Right lobe of liver (tissue), 6 donors: Measurements from ENCODE around the gene FGF22. TPM values are rescaled to one million over a fixed set of nuclear protein-coding genes. Genes with fewer than 3 reads are reported as not detected.

Source experiments
- ATAC-seq, 4 donors: fragments of 200-7000 bp; cut with Tn5 transposase; one replicate each; pipeline ENCODE4 v1.9.1; 2020; ENCODE audit warnings: mild to moderate bottlenecking in 4 of 4, moderate library complexity in 4 of 4
- DNase-seq, 3 donors: peaks; one replicate each; pipeline ENCODE4 v3.0.0-alpha.2; 2020
- H3K27ac ChIP-seq, 3 donors: fragments of 200-600 bp; one replicate each; pipeline ENCODE4 v1.8.0; 2022
- H3K27me3 ChIP-seq, 2 donors: fragments of 200-600 bp; one replicate each; pipeline ENCODE4 v1.8.0; 2022
- H3K36me3 ChIP-seq, 4 donors: fragments of 200-600 bp; sonication (generic) in 1 of 4; one replicate each; pipeline versions ENCODE4 v1.5.1 to v1.8.0; 2017 to 2022; ENCODE audit warnings: control low read depth in 1 of 4
- H3K4me1 ChIP-seq, 4 donors: fragments of 200-600 bp; sonication (generic) in 1 of 4; one replicate each; pipeline versions ENCODE4 v1.5.1 to v1.8.0; 2017 to 2022; ENCODE audit warnings: control low read depth in 1 of 4
- H3K4me3 ChIP-seq, 3 donors: fragments of 200-600 bp; one replicate each; pipeline ENCODE4 v1.8.0; 2022
- H3K9me3 ChIP-seq, 4 donors: fragments of 200-600 bp; sonication (generic) in 1 of 4; one replicate each; pipeline versions ENCODE4 v1.5.1 to v1.8.0; 2017 to 2022; ENCODE audit warnings: control low read depth in 1 of 4
- POLR2A ChIP-seq: fragments of 450-650 bp; IDR thresholded peaks from one replicate; pipeline ENCODE4 v1.6.1; 2017; ENCODE audit warnings: antibody characterized with exemption, mild to moderate bottlenecking
- WGBS: methylation state at CpG from one replicate; pipeline ENCODE4 v1.1.6; 2018; ENCODE audit warnings: low coverage, low lambda C conversion rate; ENCODE audit not compliant: insufficient coverage; ENCODE audit errors: missing lambda C conversion rate; 5-methylcytosine and 5-hydroxymethylcytosine counted together
- intact Hi-C, 2 donors: fragments of 100-400 bp; cut with DNase I; formaldehyde crosslinking; loops; one replicate each; pipeline versions ENCODE4 v1.11.2 to v1.14.1; 2022
- total RNA-seq, 6 experiments: library from RNA; depleted of rRNA in 2 of 6; stranded (reverse); fragments of >200 nt in 2 of 6; fragmentation: NEBNext Ultra II Directional in 3 of 6; extraction: Animal tissue kit (Norgen Biotek cat#: 25700) in 3 of 6; gene quantifications; one replicate each; pipeline versions ENCODE4 v1.1.0 to v1.2.4, GENCODE V29; 2016 to 2023
- TF ChIP-seq, protein P1 (sequence below), 4 donors: fragments of 200-600 bp in 3 of 4; fragments of 450-650 bp in 1 of 4; IDR thresholded peaks; one replicate each; pipeline versions ENCODE4 v1.5.1 to v1.8.0; 2016 to 2022; ENCODE audit warnings: antibody characterized with exemption in 4 of 4, mild to moderate bottlenecking in 2 of 4
- donor health status: DM: no; HTN: yes; CAD: no.
- donor health status: DM: no; HTN: no; CAD: no.
- donor health status: DM: no; HTN: no; CAD: no.
- donor health status: DM: no; HTN: yes; CAD: no.
- donor health status: DM: no; HTN: yes; CAD: no.

FGF22 gene
- total RNA-seq, 6 experiments from 2014 or later = 0.15 TPM; not detected in 5

DNA sequence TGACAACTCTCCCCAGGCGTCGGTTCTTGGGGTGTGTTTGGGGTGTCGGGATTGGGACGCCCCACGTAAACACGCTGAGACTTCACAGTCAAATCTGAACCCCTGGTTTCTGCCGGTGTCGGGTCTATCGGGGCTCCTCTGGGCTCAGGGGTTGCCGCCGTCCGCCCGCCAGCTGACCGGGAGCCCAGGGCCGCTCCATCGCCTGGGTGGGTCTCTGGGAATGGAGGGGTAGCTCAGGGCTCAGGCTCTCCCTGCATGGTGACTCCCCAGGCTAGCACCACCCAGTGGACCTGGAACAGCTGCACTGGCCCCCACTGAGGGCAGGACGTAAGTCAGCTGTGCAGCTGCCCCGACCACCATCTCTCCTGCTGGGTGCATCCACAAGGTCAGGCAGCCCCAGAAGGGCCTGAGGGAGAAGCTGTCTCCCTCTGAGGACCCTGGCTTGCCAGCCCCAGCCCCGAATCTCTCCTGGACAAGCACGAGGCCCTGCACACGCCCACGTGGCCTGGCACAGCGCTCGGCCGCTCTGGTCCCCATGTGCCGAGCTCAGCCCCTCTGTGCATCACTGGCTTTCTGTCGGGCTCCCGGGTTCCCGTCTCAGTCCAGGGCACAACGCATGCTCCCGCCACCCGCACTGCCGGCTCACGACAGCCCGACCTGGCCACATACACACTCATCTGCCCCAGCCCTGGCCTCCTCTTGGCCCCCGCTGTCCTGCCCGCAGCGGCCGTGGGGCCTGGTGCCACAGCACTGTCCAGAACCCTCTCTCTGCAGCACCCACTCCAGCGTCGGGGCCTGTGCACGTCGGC is 17.3 kb downstream of the FGF22 start:
- Histone ChIP-seq H3K4me3 (peak overlapping the region in 1 of 3 donors; percentile 7), H3K27ac (no peak overlapping the region), H3K27me3 (no peaks in the 10 kb centered on the region), H3K9me3 (no peaks in the 10 kb centered on the region), H3K36me3 (peaks cover 0 to 16% (median 1%) of the 10 kb centered on the region in 4 donors), H3K4me1 (peaks cover 0 to 41% (median 15%) of the 10 kb centered on the region in 4 donors)
- TF ChIP-seq, protein P1, sequence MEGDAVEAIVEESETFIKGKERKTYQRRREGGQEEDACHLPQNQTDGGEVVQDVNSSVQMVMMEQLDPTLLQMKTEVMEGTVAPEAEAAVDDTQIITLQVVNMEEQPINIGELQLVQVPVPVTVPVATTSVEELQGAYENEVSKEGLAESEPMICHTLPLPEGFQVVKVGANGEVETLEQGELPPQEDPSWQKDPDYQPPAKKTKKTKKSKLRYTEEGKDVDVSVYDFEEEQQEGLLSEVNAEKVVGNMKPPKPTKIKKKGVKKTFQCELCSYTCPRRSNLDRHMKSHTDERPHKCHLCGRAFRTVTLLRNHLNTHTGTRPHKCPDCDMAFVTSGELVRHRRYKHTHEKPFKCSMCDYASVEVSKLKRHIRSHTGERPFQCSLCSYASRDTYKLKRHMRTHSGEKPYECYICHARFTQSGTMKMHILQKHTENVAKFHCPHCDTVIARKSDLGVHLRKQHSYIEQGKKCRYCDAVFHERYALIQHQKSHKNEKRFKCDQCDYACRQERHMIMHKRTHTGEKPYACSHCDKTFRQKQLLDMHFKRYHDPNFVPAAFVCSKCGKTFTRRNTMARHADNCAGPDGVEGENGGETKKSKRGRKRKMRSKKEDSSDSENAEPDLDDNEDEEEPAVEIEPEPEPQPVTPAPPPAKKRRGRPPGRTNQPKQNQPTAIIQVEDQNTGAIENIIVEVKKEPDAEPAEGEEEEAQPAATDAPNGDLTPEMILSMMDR (IDR thresholded peaks at IDR 0.05) = no peak
- ATAC-seq (no peak), DNase-seq (peak in 1 of 3 donors; percentile 21)
- intact Hi-C loops = no loop called here
- WGBS = 31% methylated on average over 21 of the region's 43 CpGs

DNA sequence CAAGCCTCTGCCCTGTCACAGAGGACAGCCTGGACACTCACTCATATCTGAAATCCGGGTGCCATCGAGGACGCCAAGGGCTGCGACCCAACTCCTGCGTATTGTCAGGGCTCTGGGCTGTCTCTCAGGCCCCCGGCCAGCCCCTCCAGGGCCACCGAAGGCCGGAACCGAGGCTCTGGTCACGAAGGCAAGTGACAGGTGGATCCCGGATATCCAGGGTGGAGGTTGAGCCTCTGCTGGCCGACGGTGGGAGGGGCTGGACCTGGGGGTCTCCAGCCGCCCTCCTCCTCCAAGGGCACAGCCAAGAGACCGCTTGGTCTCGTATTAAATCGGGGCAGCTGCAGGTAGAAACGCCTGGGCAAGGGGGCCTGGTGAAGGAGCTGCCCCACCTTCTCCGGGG is 17.9 kb downstream of the FGF22 start:
- no peak for DNase-seq
- ATAC-seq = no peak
- TF ChIP-seq, protein P1 (IDR thresholded peaks at IDR 0.05) = no peak
- TF ChIP-seq POLR2A = no peak
- Histone ChIP-seq H3K27me3 (no peaks in the 10 kb centered on the region), H3K36me3 (peaks cover 0 to 11% (median 0%) of the 10 kb centered on the region in 4 donors), H3K4me1 (peaks cover 0 to 41% (median 15%) of the 10 kb centered on the region in 4 donors), H3K9me3 (no peaks in the 10 kb centered on the region), H3K27ac (peak overlapping the region in 1 of 3 donors; percentile 24), H3K4me3 (peak overlapping the region in 2 of 3 donors; percentile 2 to 7)
- intact Hi-C loops = no loop called here
- 25% methylated on average over 8 of the region's 19 CpGs for WGBS

DNA sequence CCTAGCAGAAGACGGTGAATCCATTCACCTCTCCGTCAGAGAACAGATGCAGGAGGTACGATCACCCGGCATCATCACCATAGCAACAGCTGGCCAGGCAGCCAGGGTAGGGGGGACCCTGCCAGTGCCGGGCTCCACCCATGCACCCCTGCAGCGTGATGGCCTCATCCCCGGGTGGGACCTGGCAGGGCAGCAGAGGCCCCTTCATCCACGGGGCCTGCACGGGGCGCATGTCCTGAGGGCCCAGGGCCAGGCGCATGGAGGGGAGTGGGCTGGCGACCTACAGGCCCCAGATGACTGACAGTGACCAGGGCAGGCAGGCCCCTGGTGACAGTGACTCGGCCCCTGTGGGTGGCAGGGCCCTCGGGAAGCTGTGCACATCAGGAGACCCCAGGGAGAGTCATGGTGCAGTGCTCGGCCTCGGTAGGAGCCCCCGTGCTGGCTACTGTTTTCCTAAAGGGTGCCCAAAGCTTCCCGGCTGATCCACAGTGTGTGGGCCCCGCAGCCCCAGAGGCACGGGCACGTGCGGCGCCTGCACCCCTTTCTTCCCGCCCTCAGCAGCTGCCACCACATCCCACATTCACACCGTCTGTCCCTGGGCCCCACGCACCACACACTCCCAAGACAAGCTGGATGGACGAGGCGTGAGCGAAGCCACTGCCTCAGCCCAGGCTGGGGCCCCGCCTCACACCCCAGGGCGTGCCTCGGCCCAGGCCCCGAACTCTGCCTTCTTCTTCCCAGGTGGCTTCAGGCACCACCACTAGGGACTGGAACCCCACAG is 18.6 kb downstream of the FGF22 start:
- Histone ChIP-seq H3K4me1 (peaks cover 0 to 41% (median 15%) of the 10 kb centered on the region in 4 donors), H3K4me3 (peak overlapping the region in 1 of 3 donors; percentile 94), H3K36me3 (peaks cover 0 to 6% (median 0%) of the 10 kb centered on the region in 4 donors), H3K9me3 (no peaks in the 10 kb centered on the region), H3K27me3 (no peaks in the 10 kb centered on the region), H3K27ac (peak overlapping the region in 1 of 3 donors; percentile 95)
- ATAC-seq (no peak), DNase-seq (peak in 1 of 3 donors; percentile 17)
- no CpG with 5 or more reads among the region's 33 CpGs for WGBS
- intact Hi-C loops = no loop called here
- no peak for TF ChIP-seq POLR2A
- TF ChIP-seq, protein P1 (IDR thresholded peaks at IDR 0.05) = no peak

DNA sequence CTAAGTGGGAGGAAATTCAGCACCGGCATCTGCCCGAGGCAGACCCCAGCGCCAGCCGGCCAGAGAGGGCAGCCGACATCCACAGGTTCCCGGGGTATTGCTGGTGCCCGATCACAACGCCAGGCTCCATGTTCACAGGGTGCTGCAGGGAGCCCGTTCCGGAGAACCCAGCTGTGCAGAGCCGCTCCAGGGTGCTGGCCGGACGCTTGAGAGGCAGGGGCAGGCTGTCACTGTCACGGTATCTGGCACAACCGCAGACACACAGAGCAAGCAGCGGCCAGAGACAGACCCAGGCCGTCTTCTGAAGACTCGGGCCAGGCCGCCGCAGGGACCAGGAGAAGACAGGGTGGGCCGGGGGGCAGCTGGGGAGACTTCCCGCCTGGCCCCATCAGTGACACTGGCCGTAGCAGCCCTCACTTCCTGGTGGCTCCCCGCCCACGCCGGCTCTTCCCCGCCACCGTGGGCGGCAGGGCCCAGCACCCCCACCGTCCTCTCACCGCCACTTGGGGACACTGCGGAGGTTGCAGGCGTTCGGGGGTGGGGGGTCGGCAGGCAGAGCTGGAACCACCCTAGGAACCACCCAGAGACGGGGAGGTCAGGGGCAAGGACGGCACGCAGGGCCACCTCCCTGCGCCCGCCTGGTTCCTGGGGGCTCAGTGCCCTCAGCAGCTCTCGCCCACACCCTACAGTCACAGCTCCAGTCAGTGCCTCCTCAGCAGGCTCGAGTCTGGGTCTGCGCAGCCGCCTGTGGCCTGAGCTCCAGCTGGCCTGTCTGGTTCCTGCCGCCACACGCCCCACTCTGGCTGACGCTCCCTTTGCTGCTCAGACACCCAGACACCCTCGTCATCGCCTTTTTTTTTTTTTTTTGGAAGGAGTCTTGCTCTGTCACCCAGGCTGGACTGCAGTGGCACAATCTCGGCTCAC is 19.5 kb downstream of the FGF22 start:
- TF ChIP-seq, protein P1 (IDR thresholded peaks at IDR 0.05) = no peak
- TF ChIP-seq POLR2A = no peak
- DNase-seq = peak in 1 of 3 donors; percentile 61
- 0% methylated on average over 5 of the region's 50 CpGs for WGBS
- no peaks in the 10 kb centered on the region for H3K36me3 ChIP-seq
- H3K4me3 ChIP-seq = peak overlapping the region; percentile 3 to 99 (median 94)
- peak overlapping the region; percentile 79 to 95 (median 94) for H3K27ac ChIP-seq
- H3K27me3 ChIP-seq = no peaks in the 10 kb centered on the region
- peak in 1 of 4 donors; percentile 14 for ATAC-seq
- intact Hi-C loops = no loop called here
- peaks cover 0 to 48% (median 19%) of the 10 kb centered on the region in 4 donors for H3K4me1 ChIP-seq
- H3K9me3 ChIP-seq = no peaks in the 10 kb centered on the region
